Kidney glomerular epithelial cell (primary cell): Measurements from ENCODE around the gene MRPL14.

Experiments used
- DNase-seq: peaks from one replicate; lab custom pipeline; 2025; lab: John Stamatoyannopoulos, UW

MRPL14 gene

DNA sequence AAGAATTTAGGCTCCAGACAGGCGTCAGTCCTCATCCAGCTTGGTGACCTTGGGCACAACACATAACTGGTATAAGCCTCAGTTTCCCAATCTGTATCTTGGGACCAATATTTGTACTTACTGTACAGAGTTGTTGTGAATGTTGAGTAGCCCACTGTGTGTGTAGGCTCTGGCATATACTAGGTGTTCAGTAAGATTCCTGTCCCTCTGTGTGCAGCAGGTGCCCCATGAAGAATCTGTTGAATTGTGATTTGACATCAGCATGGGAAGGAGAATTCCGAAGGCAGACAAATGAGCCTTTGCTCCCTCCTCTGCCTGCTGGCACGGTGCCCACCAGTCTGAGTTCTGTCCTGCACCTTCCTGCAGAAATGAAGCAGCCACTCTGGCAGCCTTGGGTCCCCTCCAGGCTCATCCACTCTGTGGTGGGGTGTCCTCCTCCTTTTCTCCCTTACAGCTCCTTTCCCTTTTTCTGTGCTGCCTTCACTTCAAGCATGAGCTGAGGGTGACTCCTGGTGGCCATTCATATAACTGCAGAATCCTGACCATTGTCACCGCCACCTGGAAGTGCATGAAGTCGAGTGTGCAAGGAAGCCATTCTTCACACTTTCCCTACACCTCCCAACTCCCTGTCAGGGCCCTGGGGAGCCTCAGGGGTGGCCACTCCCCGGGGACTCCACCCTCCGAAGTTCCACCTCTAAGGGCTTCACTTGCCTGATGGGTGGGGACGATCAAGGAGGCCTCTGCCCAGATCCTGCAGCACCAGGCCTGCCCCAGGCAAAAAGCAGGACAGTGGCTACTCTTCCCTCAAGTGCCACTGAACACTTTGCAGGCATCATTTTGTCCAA, 48.2 kb downstream of the MRPL14 start:
- DNase-seq: no peak

- no peak for DNase-seq
Measured at GRCh38 chr6:44078219-44078826, 48.9 kb downstream of the MRPL14 start.

DNA sequence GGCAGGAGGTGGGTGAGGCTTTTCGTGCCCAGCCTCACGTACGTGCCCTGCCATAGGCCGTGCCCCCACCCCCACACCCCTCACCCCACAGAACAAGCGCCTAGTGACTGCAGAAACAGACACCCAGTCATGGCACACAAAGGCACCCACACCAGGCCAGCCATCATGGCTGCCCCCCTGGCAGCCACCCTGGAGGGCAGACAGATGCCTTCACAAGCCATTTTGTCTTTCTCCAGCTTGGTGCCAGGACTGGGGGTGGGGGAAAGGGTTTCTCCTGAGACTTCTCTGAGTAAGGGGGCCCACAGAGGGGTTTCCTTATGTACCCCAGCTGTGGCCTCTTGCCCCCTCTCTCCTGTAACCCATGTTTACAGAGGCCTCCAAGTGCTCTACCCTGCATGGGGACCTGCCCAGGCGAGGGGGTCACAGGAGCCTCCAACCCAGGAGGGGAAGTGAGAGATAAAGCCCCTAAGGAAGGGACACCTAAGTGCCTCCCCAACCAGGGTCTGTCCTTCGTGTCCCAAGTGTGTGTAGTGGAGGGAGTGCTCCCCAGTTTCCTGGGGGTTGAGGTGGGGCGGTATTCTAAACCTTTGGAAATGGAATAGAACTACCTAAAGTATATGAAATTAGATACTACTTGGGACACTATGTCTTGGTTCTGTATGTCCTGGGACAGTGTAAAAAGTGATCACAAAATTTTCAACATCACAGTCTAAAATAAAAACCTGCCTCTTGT, 49.9 kb downstream of the MRPL14 start:
- no peak for DNase-seq

DNA sequence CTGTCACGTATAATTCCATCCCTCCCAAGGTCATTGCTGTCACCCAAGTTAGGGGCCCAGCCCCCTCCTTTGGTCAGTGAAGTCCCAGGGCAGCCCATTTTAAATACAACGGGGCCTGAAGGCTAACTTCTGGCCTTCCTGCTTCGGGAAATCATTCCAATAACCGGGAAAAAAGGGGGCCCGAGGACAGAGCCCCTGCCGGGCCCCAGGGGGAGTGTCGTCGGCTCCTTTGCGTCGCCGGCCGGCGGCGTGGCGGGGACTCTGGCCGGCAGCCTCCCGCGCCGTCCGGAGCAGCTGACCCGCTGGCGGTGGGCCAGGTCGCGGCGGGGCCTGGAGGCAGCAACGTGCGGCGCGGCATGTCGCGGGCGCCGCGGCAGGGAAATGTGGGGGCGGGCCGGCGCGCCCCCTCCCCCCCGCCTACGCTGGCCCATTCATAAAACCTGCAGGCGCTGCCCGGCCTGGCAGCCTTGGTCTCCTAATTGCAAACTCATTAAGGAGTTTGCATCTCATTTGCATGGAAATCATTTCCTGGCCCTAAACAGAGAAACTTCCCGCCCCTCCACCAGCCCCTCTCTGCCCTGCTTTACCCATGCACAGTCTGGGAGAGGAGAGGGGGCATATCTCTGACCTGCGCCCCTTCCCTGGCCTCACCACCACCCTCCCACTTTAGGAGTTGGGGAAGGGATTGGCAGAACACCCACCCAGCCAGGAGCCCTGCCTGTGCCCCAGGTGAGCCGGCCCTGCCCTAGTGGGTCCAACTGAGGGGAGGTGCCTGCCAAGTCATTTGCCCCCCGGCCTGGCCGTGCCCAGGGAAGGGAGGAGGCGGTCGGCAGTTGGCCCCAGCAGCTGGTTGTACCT, 50.7 kb downstream of the MRPL14 start:
- DNase-seq: no peak

GRCh38 chr6:44075647-44076355, 51.5 kb downstream of the MRPL14 start:
- DNase-seq: no peak

GRCh38 chr6:44074813-44075646, 52.2 kb downstream of the MRPL14 start:
- no peak for DNase-seq

GRCh38 chr6:44074439-44074812, 52.8 kb downstream of the MRPL14 start:
- no peak for DNase-seq

- DNase-seq: no peak
Measured at GRCh38 chr6:44073612-44074438, 53.4 kb downstream of the MRPL14 start.

DNA sequence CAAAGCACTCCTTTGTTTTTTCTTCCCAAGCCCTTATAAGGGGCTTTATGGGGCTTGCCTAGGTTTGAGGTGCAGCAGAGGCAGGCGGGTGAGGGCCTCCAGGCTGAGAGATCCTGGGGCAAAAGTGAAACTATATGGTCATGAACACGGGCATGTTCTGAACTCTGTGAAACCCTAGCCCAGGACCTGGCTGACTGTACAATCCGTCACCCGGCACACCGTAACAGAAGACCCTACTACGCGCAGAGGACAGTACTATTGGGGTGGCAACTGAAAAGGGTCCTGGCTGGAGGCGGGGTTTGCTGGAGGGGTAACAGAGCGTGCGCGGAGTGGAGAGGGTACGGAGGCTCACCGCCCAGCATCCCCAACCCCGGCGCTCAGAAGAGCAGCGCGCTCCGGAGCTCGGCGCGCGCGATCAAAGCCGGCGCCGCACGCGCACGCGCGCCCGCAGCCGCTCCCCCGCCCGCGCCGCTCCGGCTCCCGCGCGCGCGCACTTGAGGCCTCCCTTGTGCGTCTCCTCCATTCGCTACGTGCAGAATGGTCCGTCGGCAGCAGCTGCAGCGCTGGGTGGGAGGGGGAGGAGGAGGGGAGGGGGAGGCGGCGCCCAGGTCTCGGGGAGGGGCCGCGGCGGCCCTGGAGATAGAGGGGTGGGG, 54.2 kb downstream of the MRPL14 start:
- DNase-seq: no peak

- DNase-seq: no peak
Measured at GRCh38 chr6:44072452-44072958, 54.7 kb downstream of the MRPL14 start.

DNA sequence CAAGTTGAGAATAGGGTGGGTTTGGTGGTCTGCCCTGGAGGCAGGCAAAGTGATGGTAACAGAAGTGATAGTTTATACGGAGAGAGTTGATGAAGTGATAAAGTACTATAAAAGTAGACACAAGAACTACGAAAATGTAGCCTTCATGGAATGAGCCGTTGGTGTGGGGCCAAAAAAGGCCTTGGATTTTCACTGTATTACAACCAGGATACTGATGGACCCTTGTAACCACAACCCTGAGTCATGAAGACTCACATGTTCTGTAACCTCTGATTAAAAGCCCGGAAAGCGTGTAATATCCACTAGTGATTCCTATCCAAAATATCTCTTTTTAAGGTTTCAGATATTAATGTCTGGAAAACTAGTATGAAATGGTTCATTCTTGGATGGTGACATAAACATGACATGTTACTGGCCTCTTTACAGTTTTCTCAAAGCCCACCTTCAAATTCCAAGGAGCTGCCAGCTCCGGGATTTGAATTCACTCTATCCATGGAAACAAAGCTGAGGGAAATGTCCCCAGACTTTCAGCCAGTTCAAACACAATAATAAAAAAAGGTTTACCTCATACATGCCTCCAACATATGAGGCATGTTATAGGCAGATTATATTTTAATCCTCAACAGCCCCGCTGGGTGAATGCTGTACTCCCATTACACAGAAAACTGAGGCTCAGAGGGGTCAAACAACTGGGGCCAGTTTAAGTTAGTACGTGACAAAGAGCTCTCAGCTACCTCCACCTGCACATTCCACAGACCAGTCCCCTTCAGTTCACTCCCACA, 55.4 kb downstream of the MRPL14 start:
- DNase-seq: no peak

DNA sequence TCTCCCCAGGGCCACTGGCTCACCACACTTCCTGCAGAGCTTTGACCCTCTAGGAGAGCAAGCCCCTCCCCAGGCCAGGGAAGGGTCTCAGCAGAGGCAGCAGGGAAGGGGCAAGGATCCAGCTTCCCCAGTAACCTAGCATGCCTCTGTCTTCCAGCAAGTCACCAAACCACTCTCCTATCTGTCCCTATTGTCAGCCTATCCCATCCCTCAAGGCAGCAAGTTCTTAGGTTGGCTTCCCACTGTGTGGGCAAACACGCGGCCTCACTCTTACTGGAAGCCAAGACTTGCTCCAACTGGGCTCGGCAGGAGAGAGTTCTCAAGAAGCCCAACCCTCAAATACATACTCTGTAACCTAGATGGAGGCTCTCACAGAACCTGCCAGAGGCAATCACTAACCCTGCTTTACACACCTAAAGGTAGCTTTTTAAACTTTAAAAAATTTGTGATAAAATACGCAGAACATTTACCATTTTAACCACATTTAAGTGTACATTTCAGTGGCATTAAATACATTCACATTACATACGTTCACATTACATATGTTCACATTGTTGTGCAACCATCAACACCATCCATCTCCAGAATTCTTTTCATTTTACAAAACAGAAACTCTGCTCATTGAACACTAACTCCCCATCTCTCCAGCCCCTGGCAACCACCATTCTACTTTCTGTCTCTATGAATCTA, 58.5 kb downstream of the MRPL14 start:
- DNase-seq: no peak

- DNase-seq: no peak
Measured at GRCh38 chr6:44067173-44068139, 59.8 kb downstream of the MRPL14 start.

GRCh38 chr6:44066394-44067172, 60.7 kb downstream of the MRPL14 start:
- DNase-seq: no peak

DNA sequence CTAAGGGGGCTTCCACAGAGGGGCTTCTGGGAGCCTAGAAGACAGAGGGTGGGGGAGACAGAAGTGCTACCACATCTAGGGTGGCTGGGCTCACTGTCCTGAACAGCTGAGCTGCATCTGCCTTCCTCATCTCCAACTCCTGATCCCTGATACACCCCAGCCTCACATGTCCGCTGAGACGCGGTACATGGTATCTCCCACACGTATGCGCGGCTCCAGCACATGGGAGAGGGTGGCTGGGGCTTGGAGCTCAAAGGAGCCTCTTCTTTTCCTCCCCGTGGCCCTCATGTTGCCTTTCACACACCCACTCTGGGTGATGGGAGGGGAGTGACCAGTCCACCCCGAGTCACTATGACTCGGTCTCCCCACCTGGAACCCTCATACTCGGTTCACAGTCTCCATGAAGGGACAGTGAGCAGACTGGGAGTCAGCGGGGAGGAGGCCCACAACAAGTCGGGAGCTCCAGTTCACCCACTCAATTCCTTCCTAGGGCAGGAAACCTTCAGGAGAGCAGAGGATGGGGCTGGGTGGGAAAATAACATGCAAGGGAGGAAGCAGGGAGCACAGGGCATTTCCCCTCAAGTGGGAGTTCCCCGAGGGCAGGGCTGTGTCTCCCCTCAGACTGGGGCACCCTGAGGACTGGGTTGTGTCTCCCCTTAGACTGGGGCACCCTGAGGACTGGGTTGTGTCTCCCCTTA, 61.7 kb downstream of the MRPL14 start:
- DNase-seq: no peak
